ENCODE measurements around the gene NFKBIB. TPM values are rescaled to one million over a fixed set of nuclear protein-coding genes. Genes with fewer than 3 reads are reported as not detected.

Gene NFKBIB
- 59.1 to 111 TPM (median 94.5 TPM) in 5 replicates for total RNA-seq (2022; extraction: Qiagen RNA extraction)

GRCh38 chr19:38899447-38900201 is at the start of gene NFKBIB, which contains the start of gene SIRT2:
Gene NFKBIB (plus strand): TSS chr19:38899969. CDS start chr19:38900033, 64 bp downstream.
Gene SIRT2 (minus strand): TSS chr19:38899618. CDS start chr19:38899521, 97 bp downstream.

DNA sequence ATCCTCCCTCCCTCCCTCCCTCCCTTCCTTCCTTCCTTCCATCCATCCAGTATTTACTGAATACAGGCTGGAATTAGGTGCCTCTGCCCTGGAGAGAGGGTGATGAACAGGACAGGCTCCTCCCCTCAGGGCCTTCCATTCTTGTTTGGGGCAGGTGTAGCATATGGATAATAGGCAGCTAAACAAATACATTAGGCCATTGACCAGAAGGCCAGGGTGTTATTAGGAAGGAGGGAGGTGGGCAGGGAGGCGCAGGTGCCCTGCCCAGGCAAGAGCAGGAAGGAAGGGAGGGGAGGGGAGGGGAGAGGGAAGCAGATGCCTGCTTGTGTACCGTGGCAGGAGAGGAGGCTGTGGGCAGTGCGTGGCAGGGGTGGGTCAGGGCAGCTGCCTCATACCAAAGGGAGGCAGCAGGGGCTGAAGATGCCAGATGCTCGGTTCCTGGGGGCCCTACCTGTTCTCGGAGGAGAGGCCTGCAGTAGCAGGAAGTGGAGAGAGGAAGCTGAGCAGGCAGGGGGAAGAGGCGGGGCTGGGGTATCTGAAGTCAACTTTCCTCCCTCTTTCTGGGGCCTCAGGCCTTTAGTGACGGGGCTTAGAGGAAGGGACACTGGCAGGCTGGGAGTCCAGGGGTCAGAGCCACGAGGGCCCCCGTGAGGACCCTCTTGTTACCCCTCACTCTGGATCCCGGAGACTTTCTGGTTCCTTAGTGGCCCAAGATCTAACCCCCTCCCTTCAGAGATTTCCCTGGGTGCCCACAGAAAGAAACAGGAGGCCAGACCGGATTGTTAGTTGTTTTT is 21.8 kb upstream of the NFKBIB start, which contains the start of gene RINL:
Gene RINL, minus strand, starts transcription at position 495 of the 794 bp plus-strand sequence. CDS start 1,533 bp downstream, outside the sequence.

GRCh38 chr19:38929929-38930775 is 30.4 kb downstream of the NFKBIB start, which contains the start of gene SARS2:
Gene SARS2 (minus strand): TSS chr19:38930763. CDS start chr19:38930736, 27 bp downstream.

GRCh38 chr19:38930776-38931520 is 31.2 kb downstream of the NFKBIB start, which contains the start of gene MRPS12:
Gene MRPS12 (plus strand): TSS chr19:38930944. CDS start chr19:38931295, 351 bp downstream.

Other genes with a start within 250 kb of the NFKBIB start
- 5.3 to 6.5 TPM (median 6.0 TPM) in 5 replicates for gene CAPN12, start 155.5 kb upstream of the NFKBIB start, total RNA-seq (2022; extraction: Qiagen RNA extraction)
- gene LGALS7, start 126.5 kb upstream of the NFKBIB start, total RNA-seq (2022; extraction: Qiagen RNA extraction) = 0.25 to 0.40 TPM in 2 of 5 replicates, not detected in the others
- gene LGALS7B, start 110.8 kb upstream of the NFKBIB start, total RNA-seq (2022; extraction: Qiagen RNA extraction) = 0.27 to 0.62 TPM in 2 of 5 replicates, not detected in the others
- gene LGALS4, start 87.0 kb upstream of the NFKBIB start, total RNA-seq (2022; extraction: Qiagen RNA extraction) = 0.21 to 0.53 TPM (median 0.42 TPM) in 5 replicates
- gene ECH1, start 68.2 kb upstream of the NFKBIB start, total RNA-seq (2022; extraction: Qiagen RNA extraction) = 307 to 375 TPM (median 319 TPM) in 5 replicates
- gene HNRNPL, start 50.0 kb upstream of the NFKBIB start, total RNA-seq (2022; extraction: Qiagen RNA extraction) = 319 to 365 TPM (median 326 TPM) in 5 replicates
- 2.1 to 3.9 TPM (median 2.6 TPM) in 5 replicates for gene RINL, start 21.7 kb upstream of the NFKBIB start, total RNA-seq (2022; extraction: Qiagen RNA extraction)
- 32.1 to 38.1 TPM (median 35.6 TPM) in 5 replicates for gene SIRT2, start 351 bp upstream of the NFKBIB start, total RNA-seq (2022; extraction: Qiagen RNA extraction)
- gene CCER2, start 12.2 kb downstream of the NFKBIB start, total RNA-seq (2022; extraction: Qiagen RNA extraction) = 0.40 to 0.88 TPM (median 0.74 TPM) in 5 replicates
- gene SARS2, start 30.8 kb downstream of the NFKBIB start, total RNA-seq (2022; extraction: Qiagen RNA extraction) = 39.3 to 52.1 TPM (median 51.6 TPM) in 5 replicates
- gene MRPS12, start 31.0 kb downstream of the NFKBIB start, total RNA-seq (2022; extraction: Qiagen RNA extraction) = 194 to 269 TPM (median 223 TPM) in 5 replicates
- gene FBXO17, start 75.8 kb downstream of the NFKBIB start, total RNA-seq (2022; extraction: Qiagen RNA extraction) = 56.0 to 78.7 TPM (median 73.9 TPM) in 5 replicates
- 2.1 to 4.5 TPM (median 3.7 TPM) in 5 replicates for gene FBXO27, start 132.6 kb downstream of the NFKBIB start, total RNA-seq (2022; extraction: Qiagen RNA extraction)
- 0.02 to 0.07 TPM (median 0.05 TPM) in 5 replicates for gene ACP7, start 184.4 kb downstream of the NFKBIB start, total RNA-seq (2022; extraction: Qiagen RNA extraction)
- 70.5 to 147 TPM (median 134 TPM) in 5 replicates for gene PAK4, start 225.8 kb downstream of the NFKBIB start, total RNA-seq (2022; extraction: Qiagen RNA extraction)

All from A549 treated with dexamethasone at 1 μM for 4 hours (cell line).